GM19324 (cell line): ENCODE results near the gene ROR1.

Experiments used
- ATAC-seq: cut with Tn5 transposase; IDR thresholded peaks from one replicate; pipeline ENCODE4 v1.9.1; 2021; ENCODE audit warnings: mild to moderate bottlenecking, moderate library complexity; ENCODE audit not compliant: unreplicated experiment, low FRiP score

Gene ROR1

GRCh38 chr1:63987014-63987627 lies 213.3 kb downstream of the ROR1 start:
- no peak for ATAC-seq

GRCh38 chr1:63987628-63988024 lies 213.8 kb downstream of the ROR1 start:
- no peak for ATAC-seq

- no peak for ATAC-seq
These were observed 215.1 kb downstream of the ROR1 start for GRCh38 chr1:63988941-63989340.

- no peak for ATAC-seq
These were observed 217.9 kb downstream of the ROR1 start for GRCh38 chr1:63991685-63992084.

GRCh38 chr1:64000021-64000420 lies 226.2 kb downstream of the ROR1 start:
- ATAC-seq = no peak

- ATAC-seq = no peak
These were observed 227.2 kb downstream of the ROR1 start for GRCh38 chr1:64001038-64001437.

GRCh38 chr1:64004451-64005025 lies 230.7 kb downstream of the ROR1 start:
- ATAC-seq = no peak

- no peak for ATAC-seq
These were observed 232.0 kb downstream of the ROR1 start for GRCh38 chr1:64005801-64006200.

- ATAC-seq = no peak
These were observed 232.6 kb downstream of the ROR1 start for GRCh38 chr1:64006276-64007051.

- no peak for ATAC-seq
These were observed 236.5 kb downstream of the ROR1 start for GRCh38 chr1:64010316-64010715.

- ATAC-seq = no peak
These were observed 239.6 kb downstream of the ROR1 start for GRCh38 chr1:64013395-64013794.

GRCh38 chr1:64019818-64020217 lies 246.0 kb downstream of the ROR1 start:
- no peak for ATAC-seq

GRCh38 chr1:64021066-64021465 lies 247.2 kb downstream of the ROR1 start:
- no peak for ATAC-seq

GRCh38 chr1:64025051-64025450 lies 251.2 kb downstream of the ROR1 start:
- ATAC-seq = no peak

GRCh38 chr1:64029037-64029436 lies 255.2 kb downstream of the ROR1 start:
- ATAC-seq = no peak

GRCh38 chr1:64030411-64030810 lies 256.6 kb downstream of the ROR1 start:
- no peak for ATAC-seq

GRCh38 chr1:64031236-64031635 lies 257.4 kb downstream of the ROR1 start:
- no peak for ATAC-seq

GRCh38 chr1:64033667-64034220 lies 259.9 kb downstream of the ROR1 start:
- no peak for ATAC-seq

GRCh38 chr1:64036549-64036948 lies 262.7 kb downstream of the ROR1 start:
- ATAC-seq = no peak

GRCh38 chr1:64038119-64038518 lies 264.3 kb downstream of the ROR1 start:
- ATAC-seq = no peak

- ATAC-seq = no peak
These were observed 265.1 kb downstream of the ROR1 start for GRCh38 chr1:64038965-64039364.
